WTC11 (cell line): ENCODE results near the gene FGFR2. TPM values are rescaled to one million over a fixed set of nuclear protein-coding genes. Genes with fewer than 3 reads are reported as not detected.

ENCODE experiments used
- ATAC-seq: fragments of 200-7000 bp; cut with Tn5 transposase; 2 replicates; pipeline ENCODE4 v1.10.0; 2021; ENCODE audit warnings: mild to moderate bottlenecking, moderate library complexity
- CTCF ChIA-PET: fragments of 300-600 bp; sonication (Branson Sonifier 250); formaldehyde crosslinking; loops from one replicate; lab custom pipeline; 2021; ENCODE audit warnings: antibody characterized with exemption; lab: Charles Lee
- POLR2A ChIA-PET: fragments of 350-600 bp; sonication (Branson Sonifier 250); formaldehyde crosslinking; loops from one replicate; lab custom pipeline; 2021; ENCODE audit warnings: antibody characterized with exemption; lab: Charles Lee
- DNase-seq: peaks from one replicate; pipeline ENCODE4 v3.0.0; 2021; ENCODE audit warnings: low spot score
- H3K27ac Mint-ChIP-seq: 2 replicates; pipeline ENCODE4 v1.8.0; 2021; ENCODE audit warnings: mixed read lengths
- H3K27me3 Mint-ChIP-seq: 2 replicates; pipeline ENCODE4 v1.8.0; 2021; ENCODE audit warnings: low read depth, mild to moderate bottlenecking, moderate library complexity, mixed read lengths
- H3K36me3 Mint-ChIP-seq: 2 replicates; pipeline ENCODE4 v1.8.0; 2021; ENCODE audit warnings: mixed read lengths
- H3K4me1 Mint-ChIP-seq: 2 replicates; pipeline ENCODE4 v1.8.0; 2022; ENCODE audit warnings: mixed read lengths
- H3K4me3 Mint-ChIP-seq: 2 replicates; pipeline ENCODE4 v1.8.0; 2021; ENCODE audit warnings: mild to moderate bottlenecking, moderate library complexity, mixed read lengths
- H3K9me3 Mint-ChIP-seq: 2 replicates; pipeline ENCODE4 v1.8.0; 2021; ENCODE audit warnings: mixed read lengths
- EMX1 ChIP-seq: fragments of 250-450 bp; sonication (Bioruptor Pico); IDR thresholded peaks from 2 replicates; pipeline ENCODE4 v1.8.0; 2021; ENCODE audit warnings: mild to moderate bottlenecking
- ESRRA ChIP-seq: sonication (generic); formaldehyde crosslinking; IDR thresholded peaks from 2 replicates; pipeline ENCODE4 v1.8.1; 2022; ENCODE audit warnings: mild to moderate bottlenecking, missing genetic modification reagents, borderline replicate concordance
- GTF2I ChIP-seq: fragments of 250-450 bp; sonication (Bioruptor Pico); conservative IDR thresholded peaks from 2 replicates; pipeline ENCODE4 v1.4.0; 2021; ENCODE audit warnings: mild to moderate bottlenecking
- NFE2L1 ChIP-seq: sonication (generic); formaldehyde crosslinking; IDR thresholded peaks from 2 replicates; pipeline ENCODE4 v1.8.1; 2023; ENCODE audit warnings: missing genetic modification reagents
- NR1H2 ChIP-seq: sonication (generic); formaldehyde crosslinking; IDR thresholded peaks from 2 replicates; pipeline ENCODE4 v1.9.0; 2021; ENCODE audit warnings: mild to moderate bottlenecking, moderate library complexity, missing genetic modification reagents
- RELA ChIP-seq: sonication (generic); formaldehyde crosslinking; IDR thresholded peaks from 2 replicates; pipeline ENCODE4 v1.8.1; 2022; ENCODE audit warnings: missing genetic modification reagents, mild to moderate bottlenecking, borderline replicate concordance
- SOX15 ChIP-seq: fragments of 250-450 bp; sonication (Bioruptor Pico); IDR thresholded peaks from 2 replicates; pipeline ENCODE4 v1.9.0; 2021; ENCODE audit warnings: mild to moderate bottlenecking
- ZBTB43 ChIP-seq: sonication (generic); formaldehyde crosslinking; IDR thresholded peaks from 2 replicates; pipeline ENCODE4 v1.8.1; 2023; ENCODE audit warnings: mild to moderate bottlenecking, missing genetic modification reagents
- ZNF121 ChIP-seq: sonication (generic); formaldehyde crosslinking; IDR thresholded peaks from 2 replicates; pipeline ENCODE4 v1.8.0; 2023; ENCODE audit warnings: missing genetic modification reagents
- ZNF317 ChIP-seq: sonication (generic); formaldehyde crosslinking; IDR thresholded peaks from 2 replicates; pipeline ENCODE4 v1.8.1; 2023; ENCODE audit warnings: low read depth, mild to moderate bottlenecking, moderate library complexity, missing genetic modification reagents, borderline replicate concordance
- ZNF423 ChIP-seq: fragments of 250-450 bp; sonication (Bioruptor Pico); IDR thresholded peaks from 2 replicates; pipeline ENCODE4 v2.1.2; 2022; ENCODE audit warnings: mild to moderate bottlenecking, moderate library complexity
- ZNF671 ChIP-seq: fragments of 250-450 bp; sonication (Bioruptor Pico); IDR thresholded peaks from 2 replicates; pipeline ENCODE4 v1.8.0; 2021; ENCODE audit warnings: mild to moderate bottlenecking
- total RNA-seq: library from RNA; stranded (reverse); gene quantifications from 3 replicates; pipeline ENCODE4 v1.2.3, GENCODE V29; 2021
- TF ChIP-seq, protein P1 (sequence below): sonication (generic); formaldehyde crosslinking; IDR thresholded peaks from 2 replicates; pipeline ENCODE4 v1.8.1; 2023; ENCODE audit warnings: mild to moderate bottlenecking, missing genetic modification reagents, borderline replicate concordance
- TF ChIP-seq, protein P2 (sequence below): sonication (generic); formaldehyde crosslinking; IDR thresholded peaks from 2 replicates; pipeline ENCODE4 v1.8.0; 2022; ENCODE audit warnings: mild to moderate bottlenecking, missing genetic modification reagents
- TF ChIP-seq, protein P3 (sequence below): sonication (generic); formaldehyde crosslinking; conservative IDR thresholded peaks from 2 replicates; pipeline ENCODE4 v1.8.1; 2022; ENCODE audit warnings: mild to moderate bottlenecking, missing genetic modification reagents
- TF ChIP-seq, protein P4 (sequence below): sonication (generic); formaldehyde crosslinking; IDR thresholded peaks from 2 replicates; pipeline ENCODE4 v1.8.0; 2023; ENCODE audit warnings: missing genetic modification reagents, mild to moderate bottlenecking, borderline replicate concordance
- TF ChIP-seq, protein P5 (sequence below): sonication (generic); formaldehyde crosslinking; IDR thresholded peaks from 2 replicates; pipeline ENCODE4 v1.8.0; 2023; ENCODE audit warnings: mild to moderate bottlenecking, missing genetic modification reagents
- TF ChIP-seq, protein P6 (sequence below): sonication (generic); formaldehyde crosslinking; IDR thresholded peaks from 2 replicates; pipeline ENCODE4 v1.8.0; 2023; ENCODE audit warnings: missing genetic modification reagents

Gene FGFR2
- total RNA-seq, 1 experiment from 2014 or later: 95.0 TPM

DNA sequence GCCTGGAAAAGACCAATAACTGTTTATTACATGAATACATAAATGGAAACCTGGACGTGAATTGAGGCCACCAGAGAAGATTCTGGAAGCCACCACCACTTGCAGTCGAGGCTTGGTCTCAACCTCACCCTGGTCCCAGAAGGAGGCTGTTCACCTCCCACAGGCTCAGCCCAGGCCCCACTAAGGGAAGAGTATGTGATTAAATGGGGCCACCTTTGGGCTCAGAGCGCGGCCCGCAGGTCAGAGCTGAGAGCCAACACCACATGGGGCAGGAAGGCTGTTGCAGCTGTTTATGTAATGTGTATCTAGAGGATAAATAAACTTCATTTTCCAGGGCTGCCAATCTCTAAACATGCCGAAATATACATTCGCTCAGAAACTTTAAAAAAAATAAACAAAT is 17.6 kb upstream of the FGFR2 start:
- ChIA-PET POLR2A (no interaction called here), CTCF (no interaction called here)
- no peak for DNase-seq
- Mint-ChIP-seq H3K9me3 (peaks cover 16% of the 10 kb centered on the region), H3K27ac (no peak overlapping the region), H3K4me1 (peaks cover 6% of the 10 kb centered on the region; the same call in 1 of the 2 replicates), H3K4me3 (no peak overlapping the region), H3K36me3 (peaks cover 16% of the 10 kb centered on the region), H3K27me3 (peaks cover 2% of the 10 kb centered on the region)
- ATAC-seq: no peak
- TF ChIP-seq, protein P1, sequence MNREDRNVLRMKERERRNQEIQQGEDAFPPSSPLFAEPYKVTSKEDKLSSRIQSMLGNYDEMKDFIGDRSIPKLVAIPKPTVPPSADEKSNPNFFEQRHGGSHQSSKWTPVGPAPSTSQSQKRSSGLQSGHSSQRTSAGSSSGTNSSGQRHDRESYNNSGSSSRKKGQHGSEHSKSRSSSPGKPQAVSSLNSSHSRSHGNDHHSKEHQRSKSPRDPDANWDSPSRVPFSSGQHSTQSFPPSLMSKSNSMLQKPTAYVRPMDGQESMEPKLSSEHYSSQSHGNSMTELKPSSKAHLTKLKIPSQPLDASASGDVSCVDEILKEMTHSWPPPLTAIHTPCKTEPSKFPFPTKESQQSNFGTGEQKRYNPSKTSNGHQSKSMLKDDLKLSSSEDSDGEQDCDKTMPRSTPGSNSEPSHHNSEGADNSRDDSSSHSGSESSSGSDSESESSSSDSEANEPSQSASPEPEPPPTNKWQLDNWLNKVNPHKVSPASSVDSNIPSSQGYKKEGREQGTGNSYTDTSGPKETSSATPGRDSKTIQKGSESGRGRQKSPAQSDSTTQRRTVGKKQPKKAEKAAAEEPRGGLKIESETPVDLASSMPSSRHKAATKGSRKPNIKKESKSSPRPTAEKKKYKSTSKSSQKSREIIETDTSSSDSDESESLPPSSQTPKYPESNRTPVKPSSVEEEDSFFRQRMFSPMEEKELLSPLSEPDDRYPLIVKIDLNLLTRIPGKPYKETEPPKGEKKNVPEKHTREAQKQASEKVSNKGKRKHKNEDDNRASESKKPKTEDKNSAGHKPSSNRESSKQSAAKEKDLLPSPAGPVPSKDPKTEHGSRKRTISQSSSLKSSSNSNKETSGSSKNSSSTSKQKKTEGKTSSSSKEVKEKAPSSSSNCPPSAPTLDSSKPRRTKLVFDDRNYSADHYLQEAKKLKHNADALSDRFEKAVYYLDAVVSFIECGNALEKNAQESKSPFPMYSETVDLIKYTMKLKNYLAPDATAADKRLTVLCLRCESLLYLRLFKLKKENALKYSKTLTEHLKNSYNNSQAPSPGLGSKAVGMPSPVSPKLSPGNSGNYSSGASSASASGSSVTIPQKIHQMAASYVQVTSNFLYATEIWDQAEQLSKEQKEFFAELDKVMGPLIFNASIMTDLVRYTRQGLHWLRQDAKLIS (CRISPR knock-in tag): no peak
- TF ChIP-seq, protein P2, sequence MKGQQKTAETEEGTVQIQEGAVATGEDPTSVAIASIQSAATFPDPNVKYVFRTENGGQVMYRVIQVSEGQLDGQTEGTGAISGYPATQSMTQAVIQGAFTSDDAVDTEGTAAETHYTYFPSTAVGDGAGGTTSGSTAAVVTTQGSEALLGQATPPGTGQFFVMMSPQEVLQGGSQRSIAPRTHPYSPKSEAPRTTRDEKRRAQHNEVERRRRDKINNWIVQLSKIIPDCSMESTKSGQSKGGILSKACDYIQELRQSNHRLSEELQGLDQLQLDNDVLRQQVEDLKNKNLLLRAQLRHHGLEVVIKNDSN: no peak
- TF ChIP-seq NFE2L1 (no peak), ZNF423 (CRISPR knock-in tag) (no peak), ZBTB43 (no peak), SOX15 (CRISPR knock-in tag) (no peak), ESRRA (CRISPR knock-in tag) (no peak), EMX1 (no peak), GTF2I (CRISPR knock-in tag) (no peak), ZNF317 (CRISPR knock-in tag) (no peak), RELA (CRISPR knock-in tag) (no peak), NR1H2 (CRISPR knock-in tag) (no peak), ZNF671 (no peak), ZNF121 (CRISPR knock-in tag) (no peak)
- TF ChIP-seq, protein P3, sequence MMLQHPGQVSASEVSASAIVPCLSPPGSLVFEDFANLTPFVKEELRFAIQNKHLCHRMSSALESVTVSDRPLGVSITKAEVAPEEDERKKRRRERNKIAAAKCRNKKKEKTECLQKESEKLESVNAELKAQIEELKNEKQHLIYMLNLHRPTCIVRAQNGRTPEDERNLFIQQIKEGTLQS (CRISPR knock-in tag): no peak
- TF ChIP-seq, protein P4, sequence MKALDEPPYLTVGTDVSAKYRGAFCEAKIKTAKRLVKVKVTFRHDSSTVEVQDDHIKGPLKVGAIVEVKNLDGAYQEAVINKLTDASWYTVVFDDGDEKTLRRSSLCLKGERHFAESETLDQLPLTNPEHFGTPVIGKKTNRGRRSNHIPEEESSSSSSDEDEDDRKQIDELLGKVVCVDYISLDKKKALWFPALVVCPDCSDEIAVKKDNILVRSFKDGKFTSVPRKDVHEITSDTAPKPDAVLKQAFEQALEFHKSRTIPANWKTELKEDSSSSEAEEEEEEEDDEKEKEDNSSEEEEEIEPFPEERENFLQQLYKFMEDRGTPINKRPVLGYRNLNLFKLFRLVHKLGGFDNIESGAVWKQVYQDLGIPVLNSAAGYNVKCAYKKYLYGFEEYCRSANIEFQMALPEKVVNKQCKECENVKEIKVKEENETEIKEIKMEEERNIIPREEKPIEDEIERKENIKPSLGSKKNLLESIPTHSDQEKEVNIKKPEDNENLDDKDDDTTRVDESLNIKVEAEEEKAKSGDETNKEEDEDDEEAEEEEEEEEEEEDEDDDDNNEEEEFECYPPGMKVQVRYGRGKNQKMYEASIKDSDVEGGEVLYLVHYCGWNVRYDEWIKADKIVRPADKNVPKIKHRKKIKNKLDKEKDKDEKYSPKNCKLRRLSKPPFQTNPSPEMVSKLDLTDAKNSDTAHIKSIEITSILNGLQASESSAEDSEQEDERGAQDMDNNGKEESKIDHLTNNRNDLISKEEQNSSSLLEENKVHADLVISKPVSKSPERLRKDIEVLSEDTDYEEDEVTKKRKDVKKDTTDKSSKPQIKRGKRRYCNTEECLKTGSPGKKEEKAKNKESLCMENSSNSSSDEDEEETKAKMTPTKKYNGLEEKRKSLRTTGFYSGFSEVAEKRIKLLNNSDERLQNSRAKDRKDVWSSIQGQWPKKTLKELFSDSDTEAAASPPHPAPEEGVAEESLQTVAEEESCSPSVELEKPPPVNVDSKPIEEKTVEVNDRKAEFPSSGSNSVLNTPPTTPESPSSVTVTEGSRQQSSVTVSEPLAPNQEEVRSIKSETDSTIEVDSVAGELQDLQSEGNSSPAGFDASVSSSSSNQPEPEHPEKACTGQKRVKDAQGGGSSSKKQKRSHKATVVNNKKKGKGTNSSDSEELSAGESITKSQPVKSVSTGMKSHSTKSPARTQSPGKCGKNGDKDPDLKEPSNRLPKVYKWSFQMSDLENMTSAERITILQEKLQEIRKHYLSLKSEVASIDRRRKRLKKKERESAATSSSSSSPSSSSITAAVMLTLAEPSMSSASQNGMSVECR (CRISPR knock-in tag): no peak
- TF ChIP-seq, protein P5, sequence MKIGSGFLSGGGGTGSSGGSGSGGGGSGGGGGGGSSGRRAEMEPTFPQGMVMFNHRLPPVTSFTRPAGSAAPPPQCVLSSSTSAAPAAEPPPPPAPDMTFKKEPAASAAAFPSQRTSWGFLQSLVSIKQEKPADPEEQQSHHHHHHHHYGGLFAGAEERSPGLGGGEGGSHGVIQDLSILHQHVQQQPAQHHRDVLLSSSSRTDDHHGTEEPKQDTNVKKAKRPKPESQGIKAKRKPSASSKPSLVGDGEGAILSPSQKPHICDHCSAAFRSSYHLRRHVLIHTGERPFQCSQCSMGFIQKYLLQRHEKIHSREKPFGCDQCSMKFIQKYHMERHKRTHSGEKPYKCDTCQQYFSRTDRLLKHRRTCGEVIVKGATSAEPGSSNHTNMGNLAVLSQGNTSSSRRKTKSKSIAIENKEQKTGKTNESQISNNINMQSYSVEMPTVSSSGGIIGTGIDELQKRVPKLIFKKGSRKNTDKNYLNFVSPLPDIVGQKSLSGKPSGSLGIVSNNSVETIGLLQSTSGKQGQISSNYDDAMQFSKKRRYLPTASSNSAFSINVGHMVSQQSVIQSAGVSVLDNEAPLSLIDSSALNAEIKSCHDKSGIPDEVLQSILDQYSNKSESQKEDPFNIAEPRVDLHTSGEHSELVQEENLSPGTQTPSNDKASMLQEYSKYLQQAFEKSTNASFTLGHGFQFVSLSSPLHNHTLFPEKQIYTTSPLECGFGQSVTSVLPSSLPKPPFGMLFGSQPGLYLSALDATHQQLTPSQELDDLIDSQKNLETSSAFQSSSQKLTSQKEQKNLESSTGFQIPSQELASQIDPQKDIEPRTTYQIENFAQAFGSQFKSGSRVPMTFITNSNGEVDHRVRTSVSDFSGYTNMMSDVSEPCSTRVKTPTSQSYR: no peak
- TF ChIP-seq, protein P6, sequence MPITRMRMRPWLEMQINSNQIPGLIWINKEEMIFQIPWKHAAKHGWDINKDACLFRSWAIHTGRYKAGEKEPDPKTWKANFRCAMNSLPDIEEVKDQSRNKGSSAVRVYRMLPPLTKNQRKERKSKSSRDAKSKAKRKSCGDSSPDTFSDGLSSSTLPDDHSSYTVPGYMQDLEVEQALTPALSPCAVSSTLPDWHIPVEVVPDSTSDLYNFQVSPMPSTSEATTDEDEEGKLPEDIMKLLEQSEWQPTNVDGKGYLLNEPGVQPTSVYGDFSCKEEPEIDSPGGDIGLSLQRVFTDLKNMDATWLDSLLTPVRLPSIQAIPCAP (CRISPR knock-in tag): no peak
